CD4-positive, alpha-beta T cell treated with Interferon alpha-2 for 1 hour (primary cell): ENCODE measurements around the gene CYP24A1.
A peak's percentile ranks its signal among the peaks of the same experiment; 100 is the strongest.

ENCODE experiments used
- DNase-seq, 2 donors: peaks; one replicate each; pipeline ENCODE4 v3.0.0-alpha.2; 2020 to 2022

The CYP24A1 gene

DNA sequence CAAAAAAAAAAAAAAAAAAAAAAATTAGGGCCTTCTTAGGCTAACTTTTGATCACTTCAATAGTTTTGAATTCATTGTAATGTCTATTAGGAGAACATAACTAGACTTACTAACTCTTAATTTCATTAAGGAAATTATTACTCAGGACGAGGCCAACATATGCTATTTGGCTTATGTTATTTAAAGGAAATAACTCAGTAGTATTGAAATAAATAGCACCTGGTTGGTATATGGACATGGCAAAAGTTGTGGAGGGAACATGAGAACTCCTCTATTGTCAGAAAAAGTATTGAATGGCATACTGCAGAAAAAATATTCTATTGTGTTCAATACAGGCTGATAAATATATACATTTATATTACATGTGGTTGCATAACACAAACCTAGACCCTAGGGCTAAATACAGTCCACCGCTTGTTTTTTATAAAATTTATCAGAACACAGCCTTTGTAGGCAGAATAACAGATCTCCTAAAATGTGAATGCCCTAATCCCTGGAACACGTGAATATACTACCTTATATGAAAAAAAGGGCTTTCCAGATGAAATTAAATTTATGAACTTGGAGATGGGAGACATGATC, 18.0 kb downstream of the CYP24A1 start:
- DNase-seq: no peak

DNA sequence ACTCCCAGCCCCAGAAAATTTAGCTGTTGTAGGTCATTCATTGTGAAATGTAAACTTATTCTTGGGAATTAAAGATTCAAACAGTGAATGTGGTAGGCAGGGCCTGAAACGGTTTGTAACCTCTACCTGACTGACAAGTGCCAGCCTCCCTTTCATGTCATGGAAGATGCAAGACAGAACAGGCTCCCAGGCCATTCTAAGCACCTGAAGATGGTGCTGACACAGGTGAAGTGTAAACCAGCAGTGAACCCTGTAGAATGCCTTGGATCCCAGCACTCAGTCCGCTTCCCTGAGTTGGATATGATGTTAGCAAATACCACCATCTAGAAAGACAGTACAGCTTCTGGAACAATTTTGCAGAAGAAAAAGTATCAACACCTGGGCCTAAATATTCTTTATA, 19.3 kb downstream of the CYP24A1 start:
- no peak for DNase-seq

DNA sequence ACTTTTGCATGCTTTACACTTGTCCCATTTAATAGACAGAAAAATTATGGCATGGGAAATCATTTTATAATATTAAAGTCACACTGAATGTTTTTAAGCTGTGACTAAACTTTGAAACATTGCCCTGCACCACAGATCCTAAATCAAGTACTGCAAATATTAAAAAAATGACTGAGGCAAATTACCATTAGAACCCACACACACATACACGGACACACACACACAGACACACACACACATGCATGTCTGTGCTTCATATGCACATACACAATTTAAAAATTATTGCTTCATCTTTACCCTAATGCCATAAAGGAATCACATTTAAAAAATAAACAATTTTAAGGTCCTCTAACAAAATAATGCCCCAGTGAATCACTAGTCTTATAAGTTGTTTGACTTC, 19.9 kb downstream of the CYP24A1 start:
- DNase-seq: no peak

DNA sequence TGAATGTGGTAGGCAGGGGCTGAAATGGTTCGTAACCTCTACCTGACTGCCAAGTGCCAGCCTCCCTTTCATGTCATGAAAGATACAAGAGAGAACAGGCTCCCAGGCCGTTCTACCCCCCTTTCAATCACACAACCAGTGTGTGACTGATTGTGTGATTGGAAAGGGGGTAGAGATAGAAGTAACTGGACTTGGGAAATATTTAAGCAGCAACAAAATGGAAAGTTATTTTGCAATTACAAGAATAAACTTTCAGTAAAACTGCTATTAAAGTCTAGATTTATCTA, 20.8 kb downstream of the CYP24A1 start:
- no peak for DNase-seq

DNA sequence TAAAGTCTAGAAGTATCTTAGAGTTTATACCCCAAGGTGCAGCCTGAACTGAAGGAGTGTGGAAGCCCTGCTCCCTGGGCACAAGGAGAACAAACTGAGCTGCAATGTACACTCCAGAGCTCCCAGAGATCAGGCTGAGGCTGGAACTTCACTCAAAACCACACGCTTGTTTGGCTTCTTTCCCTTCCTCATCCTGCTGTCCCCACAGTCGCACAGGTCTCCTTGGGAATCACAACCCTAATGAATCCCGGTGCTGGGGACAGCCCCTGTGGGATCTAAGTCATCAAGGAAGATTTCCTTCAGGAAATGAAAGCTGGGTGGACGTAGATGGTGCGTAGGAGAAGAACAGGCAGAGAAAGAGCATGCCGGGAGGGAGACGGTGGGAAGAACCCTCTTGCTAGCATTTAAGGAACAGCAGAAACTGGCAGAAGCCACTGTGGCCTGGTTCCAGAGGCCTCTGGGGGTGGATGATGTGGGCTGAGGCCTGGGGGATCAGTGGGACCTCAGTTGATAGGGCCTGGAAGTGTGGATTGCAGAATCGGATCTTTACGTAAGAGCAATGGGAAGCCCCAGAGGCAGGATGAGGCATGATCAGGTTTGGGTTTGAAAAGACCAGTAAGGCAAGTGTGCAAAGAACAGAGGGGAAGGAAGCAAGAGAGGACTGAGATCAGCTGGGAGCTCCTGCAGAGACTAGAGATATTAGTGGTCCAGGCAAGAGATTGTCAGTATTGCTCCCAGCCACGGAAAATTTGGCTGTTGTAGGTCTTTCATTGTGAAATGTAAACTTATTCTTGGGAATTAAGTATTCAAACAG, 21.4 kb downstream of the CYP24A1 start:
- DNase-seq: no peak

DNA sequence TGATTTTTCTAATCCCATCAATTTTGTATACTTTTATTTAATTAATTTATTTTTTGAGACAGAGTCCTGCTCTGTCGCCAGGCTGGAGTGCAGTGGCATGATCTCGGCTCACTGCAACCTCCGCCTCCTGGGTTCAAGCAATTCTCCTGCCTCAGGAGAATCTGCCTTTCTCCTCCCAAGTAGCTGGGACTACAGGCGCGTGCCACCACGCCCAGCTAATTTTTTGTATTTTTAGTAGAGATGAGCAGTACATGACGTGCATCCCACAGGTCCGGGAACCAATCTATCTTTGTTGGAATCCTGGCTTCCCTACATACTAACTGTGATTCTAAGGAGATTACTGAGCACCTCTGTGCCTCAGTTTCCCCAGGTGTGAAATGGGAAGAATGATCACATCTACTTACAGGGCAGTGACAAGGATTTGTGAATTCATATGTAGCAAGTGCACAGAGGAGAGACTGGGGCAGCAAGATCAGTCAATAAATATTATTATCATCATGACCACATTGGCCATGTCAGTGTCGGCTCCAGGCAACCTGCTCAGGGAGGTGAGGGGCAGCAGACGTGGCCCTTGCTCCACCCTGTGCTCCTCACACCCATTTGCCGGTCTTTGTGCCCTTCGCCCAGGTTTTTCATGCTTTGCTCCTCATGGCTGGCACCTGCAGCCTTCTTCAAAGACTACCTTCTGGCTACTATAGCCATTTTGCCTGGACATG, 22.1 kb downstream of the CYP24A1 start:
- DNase-seq: no peak

DNA sequence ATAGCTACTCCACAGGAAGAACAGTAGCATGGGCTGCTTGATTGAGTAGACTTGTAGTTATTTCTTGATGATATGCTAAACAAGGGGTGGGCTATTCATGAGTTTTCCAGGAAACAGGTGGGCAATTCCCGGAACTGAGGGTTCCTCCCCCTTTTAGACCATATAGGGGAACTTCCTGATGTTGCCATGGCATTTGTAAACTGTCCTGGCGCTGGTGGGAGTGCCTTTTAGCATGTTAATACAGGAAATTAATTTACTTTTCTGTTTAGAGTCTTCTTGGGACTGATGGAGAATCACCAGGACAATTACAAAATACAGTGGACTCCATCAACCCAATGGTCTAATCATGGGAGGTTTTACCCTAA, 22.7 kb downstream of the CYP24A1 start:
- peak in 1 of 2 donors; percentile 17 for DNase-seq

DNA sequence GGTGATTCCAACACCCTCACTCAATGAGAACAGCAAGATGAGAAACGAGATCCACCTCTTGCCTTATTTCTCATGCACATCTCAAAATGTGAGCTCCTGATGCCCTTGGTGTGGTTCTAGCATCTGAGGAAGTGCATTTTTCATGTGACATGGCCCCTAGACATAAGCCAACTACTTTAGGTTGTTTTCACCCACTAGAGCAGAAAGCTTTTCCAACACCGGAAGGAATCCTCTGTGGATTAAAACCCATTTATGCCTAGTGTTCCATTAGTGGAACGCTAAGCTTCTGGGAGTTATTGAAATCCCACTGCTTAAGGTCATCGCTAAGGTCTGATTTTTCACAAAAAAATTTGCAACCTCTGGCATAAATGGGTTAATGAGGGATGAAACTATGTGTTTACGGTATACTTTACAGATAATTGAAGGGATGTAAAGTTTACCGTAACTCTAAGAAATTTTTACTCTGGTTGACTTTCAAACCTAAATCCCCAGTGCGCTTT, 24.0 kb downstream of the CYP24A1 start:
- no peak for DNase-seq

DNA sequence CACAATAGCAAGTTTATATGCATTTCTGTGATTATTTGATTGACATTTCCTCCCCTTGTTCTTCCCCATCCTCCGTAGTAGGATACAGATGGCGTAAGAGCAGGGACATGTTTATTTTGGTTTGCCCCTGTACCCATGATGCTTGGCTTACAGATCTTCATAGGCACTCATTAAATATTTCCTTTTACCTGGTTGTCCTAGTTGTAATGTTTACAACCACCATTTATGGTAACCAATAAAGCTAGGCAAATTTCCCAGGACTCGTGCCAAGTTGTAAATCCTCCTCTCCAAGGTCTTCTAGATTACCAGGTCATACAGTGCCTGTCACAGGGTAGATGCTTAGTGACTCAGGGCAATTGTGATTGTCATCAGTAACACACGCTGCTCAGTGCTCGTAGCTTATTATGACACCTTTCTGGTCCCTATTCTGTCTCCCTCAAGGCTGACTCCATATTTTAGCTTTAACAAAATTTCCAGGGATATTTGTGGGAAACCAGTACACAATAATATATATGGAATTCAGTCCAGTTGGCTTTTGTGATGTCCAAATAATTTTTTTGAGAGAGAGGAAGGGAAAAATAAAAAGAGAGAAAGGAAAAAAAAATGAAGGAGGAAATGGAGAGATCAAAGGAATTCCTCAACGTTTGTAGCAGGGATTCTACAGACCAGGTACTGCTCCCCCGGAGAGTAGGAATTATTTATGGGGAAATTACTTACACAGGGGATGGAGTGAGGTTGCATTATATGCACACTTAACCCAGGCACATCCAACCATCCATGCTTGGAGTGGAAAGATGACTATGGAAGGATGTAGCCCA, 24.6 kb downstream of the CYP24A1 start:
- no peak for DNase-seq

DNA sequence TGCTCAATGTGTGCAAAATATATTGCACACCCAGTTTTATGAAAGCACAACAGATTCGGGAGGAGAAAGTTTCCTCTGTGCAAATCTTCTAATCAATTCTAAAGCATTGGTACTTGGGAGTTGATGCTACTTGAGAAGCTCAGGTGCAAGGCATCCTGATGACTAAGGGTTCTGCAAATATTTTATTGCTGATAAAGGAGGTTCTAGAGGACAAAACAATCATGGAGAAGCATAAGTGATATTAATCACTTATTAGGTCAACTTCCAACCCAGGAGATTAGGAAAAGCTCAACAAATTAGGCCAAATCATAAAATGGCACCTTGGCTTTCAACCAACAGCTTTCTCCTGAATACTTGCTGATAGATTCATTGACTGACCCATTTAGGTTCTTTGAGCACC, 27.1 kb downstream of the CYP24A1 start:
- no peak for DNase-seq

DNA sequence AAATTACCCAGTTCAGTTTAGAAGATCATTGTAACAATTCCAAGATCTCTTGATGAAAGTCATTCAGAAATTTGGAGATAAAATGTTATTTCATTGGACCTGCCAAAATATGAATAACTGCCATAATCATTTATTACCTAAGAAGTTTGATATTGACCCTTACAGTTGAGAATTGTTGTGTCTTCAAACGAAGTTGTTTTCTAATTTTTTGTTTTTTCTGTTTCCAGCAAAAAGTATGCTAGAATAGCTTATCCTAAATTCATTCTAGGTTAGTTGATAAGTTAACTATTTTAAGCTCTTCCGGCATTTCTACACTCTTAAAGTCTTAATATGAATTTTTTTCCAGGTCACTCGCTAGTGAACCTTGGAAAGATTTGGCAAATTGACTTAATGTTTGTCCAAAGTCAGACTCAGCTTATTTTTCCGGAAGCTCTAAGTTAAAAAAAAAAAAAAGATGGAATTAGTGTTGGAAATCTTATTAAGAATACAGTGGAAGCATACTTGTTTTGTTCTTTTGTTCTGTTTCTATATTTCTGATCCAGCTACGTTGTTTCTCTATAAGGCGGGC, 28.9 kb downstream of the CYP24A1 start:
- no peak for DNase-seq

DNA sequence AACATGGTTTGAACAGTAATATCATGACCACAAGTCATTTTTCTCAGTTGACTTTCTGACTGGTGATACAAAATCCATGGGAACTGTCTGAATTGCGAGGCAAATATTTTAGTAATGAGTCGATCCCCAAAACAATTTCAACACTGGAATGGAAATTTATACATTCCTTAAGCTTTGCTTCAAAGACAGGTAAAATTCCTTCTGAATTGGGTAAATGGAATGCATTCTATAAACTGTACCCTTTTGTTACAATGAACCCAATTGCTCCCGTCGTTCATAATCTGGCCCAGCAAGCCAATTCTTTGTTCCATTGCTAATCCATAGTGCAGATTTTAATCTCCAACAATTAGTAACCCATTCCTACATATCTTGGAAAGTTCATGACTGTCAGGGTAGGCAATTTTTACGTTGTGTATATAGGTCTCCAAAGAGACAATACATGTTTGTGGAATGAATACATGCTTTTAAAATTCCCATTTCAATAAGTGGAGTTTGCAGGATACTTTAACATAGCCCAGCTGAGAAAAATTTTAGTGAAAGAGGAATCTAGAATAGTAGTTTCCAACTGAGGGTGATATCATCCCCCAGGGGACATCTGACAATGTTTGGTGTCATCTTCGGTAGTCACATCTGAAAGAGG, 32.7 kb downstream of the CYP24A1 start:
- DNase-seq: no peak

DNA sequence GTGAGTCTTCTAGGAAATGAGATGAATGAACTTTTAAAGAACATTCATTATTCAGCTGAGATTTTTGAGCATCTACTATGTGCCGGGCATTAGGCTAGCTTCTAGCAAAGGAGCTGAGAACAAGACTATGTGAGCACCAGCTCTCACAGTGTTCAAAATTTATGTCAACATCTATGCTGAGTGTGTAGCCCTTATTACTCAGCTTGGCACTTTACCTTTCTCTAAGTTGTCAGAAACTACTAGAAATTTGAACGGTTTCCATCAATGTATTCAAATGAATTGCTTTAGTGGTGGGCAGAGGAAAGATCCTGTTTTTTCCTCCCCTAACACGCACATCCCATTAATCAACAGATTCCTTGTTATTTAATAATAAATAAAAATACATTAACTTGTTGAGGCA, 33.3 kb downstream of the CYP24A1 start:
- DNase-seq: no peak

DNA sequence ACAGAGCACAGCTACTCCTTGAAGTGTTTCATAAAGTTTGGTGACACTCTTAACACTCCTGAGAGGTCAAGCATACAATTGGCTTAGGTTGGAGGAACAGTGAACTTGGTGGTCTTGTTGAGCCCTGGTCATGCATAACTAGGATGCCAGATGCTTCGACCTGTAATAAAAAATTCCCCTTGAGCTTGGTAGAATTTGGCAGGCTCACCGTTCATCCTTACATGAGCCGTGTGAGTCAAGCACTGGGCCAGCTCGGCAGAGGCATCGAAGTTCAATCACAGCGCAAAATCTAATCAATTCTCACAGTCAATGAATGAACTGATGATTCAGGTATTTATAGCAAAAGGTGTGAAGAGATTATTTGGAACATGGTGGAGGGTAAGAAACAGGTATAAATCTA, 33.7 kb downstream of the CYP24A1 start:
- no peak for DNase-seq

DNA sequence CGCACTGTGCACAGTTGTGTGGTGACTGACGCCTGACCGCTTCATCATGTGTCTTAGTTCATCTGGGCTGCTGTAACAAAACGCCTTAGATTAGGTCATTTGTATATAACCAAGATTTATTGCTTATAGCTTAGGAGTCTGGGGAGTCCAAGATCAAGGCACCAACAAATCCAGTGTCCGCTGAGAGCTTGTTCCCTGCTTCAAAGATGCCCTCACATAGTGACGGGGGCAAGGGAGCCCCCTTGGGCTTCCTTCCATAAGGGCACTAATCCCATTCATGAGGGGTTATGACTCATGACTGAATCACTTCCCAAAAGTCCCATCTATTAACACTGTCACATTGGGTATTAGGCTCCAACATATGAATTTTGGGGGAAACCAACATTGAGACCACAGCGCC, 34.6 kb downstream of the CYP24A1 start:
- no peak for DNase-seq

DNA sequence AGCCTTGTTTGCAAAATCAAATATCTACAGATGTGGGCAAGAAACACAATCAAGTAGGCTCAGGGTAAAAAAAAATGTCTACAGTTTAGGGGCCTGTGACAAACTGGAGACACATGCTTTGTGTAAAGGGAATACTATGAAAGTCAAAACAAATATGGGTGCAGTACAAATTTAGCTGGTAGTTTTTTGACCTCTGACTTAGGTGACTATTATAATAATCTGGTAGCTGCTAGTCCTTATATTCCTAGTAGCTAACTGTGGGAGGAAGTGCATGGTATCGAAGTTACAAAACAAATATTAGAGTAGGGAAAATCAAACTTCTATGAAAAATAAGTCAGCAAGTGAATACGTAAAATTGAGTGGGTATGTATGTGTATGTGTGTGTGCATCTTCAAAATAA, 35.4 kb downstream of the CYP24A1 start:
- DNase-seq: no peak

DNA sequence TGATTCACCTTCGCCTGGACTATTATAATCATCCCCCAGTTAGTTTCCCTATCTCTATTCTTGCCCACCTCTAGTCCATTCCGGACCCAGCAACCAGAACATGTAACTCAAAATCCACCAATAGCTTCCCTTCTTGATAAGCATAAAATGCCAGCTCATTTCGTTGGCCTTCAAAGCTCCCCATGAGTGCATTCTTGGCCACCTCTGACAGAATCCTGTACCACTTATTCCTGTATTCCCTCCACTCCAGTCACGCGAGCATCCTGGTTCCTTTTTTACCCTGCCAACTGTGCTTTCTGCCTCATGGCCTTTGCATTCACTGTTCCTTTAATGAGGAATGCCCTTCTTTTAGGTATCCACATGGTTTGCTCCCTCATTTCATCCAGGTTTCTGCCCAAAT, 36.7 kb downstream of the CYP24A1 start:
- no peak for DNase-seq

DNA sequence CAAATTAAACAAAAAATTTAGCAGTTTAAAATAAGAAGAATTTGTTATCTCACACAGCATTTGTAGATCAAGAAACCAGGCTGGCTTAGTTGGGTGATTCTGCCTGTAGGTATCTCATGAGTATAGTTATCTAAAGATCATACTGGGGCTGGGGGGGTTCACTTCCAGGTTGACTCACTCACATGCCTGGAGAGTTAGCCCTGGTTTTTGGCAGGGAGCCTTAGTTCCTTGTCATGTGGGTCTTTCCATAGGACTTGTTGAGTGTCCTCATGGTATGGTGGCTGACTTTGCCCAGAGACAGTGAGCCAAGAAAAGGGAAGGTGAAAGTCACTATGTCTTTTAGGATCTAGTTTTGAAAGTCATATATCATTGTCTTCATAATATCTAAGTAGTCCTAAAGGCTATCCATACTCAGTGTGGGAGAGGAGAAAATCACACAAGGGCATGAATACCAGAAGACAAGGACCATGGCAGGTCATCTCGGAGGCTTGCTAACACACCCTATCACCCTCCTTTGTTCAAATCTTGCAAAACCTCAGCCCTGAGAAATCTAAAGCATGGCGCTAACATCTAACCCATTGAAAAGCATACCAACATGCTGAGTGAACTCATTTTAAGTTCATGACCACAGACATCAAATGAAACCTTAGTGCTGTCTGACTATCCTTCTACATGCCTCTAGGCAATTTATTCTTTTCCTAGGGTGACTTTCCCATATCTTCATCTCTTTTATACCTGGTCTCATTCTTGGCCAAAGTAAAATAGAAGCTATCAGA, 39.2 kb downstream of the CYP24A1 start:
- no peak for DNase-seq

DNA sequence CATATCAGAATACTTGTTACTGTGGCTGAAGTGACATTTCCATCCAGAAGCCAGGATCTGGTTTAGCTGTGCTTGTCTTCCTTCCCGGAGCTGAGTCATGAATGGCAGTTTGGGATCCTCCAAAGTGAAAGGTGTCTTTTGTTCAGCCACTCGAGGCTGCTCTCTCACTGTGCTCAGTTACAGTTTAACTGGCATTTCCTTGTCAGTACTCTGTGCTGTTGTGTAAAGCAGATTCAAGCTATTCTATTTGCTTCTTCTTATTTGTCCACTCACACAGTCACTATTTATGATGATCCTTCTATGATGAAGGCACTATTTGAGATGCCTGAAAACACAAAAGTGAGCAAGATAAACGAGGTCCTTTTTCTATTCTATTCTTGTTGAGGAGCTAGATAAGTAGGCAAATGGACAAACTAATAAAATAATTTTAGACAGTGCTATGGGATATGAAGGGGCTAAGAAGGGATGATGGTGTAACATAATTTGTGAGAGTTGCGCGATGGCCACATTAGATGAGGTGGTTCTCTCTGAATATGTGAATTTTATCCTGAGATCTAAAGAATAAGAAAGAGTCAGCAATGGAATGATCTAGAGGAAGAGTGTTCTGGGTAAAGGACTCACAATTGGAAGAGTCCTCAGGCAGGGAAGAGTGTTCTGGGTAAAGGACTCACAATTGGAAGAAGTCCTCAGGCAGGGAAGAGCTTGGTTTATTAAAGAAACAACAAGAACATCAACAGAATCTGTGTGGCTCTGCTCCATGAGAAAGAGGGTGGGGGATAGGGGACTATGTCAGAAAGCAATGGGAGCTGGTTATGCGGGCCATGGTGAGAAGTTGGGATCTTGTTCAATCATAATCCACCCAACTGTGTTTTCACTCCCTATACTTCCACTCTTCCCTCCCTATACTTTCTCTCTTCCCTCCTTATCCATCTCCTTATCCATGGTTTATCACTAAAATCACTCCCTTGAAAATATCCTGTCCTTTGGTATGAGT, 40.1 kb downstream of the CYP24A1 start:
- DNase-seq: no peak
